Hematopoietic multipotent progenitor cell treated with erythropoietin and hydrocortisone succinate and interleukin-3 and kit ligand, for 8 days (in vitro differentiated cells): ENCODE data around the gene ZNF821.
"Not testable (repeated sequence)": the region's sequence is repeated elsewhere in the genome, so short reads cannot be mapped to it uniquely, and the experiment has no call there.

Experiments
- DNase-seq: peaks from one replicate; pipeline ENCODE4 v3.0.0-alpha.2; 2015

ZNF821 gene

GRCh38 chr16:71883849-71884638 lies at the start of gene ZNF821:
Gene ZNF821 (minus strand): TSS chr16:71884182. CDS start chr16:71879946, 4,236 bp downstream.
- no peak for DNase-seq

GRCh38 chr16:71933017-71933416 lies 49.0 kb upstream of the ZNF821 start:
- no peak for DNase-seq

GRCh38 chr16:71931599-71931998 lies 47.6 kb upstream of the ZNF821 start:
- DNase-seq: no peak

GRCh38 chr16:71931001-71931400 lies 47.0 kb upstream of the ZNF821 start:
- no peak for DNase-seq

GRCh38 chr16:71930013-71930563 lies 46.1 kb upstream of the ZNF821 start:
- DNase-seq: no peak

GRCh38 chr16:71929048-71929447 lies 45.1 kb upstream of the ZNF821 start:
- no peak for DNase-seq

- no peak for DNase-seq
Measured at GRCh38 chr16:71927787-71928186, 43.8 kb upstream of the ZNF821 start.

GRCh38 chr16:71927383-71927782 lies 43.4 kb upstream of the ZNF821 start:
- peak; percentile 53 for DNase-seq

GRCh38 chr16:71924710-71925109 lies 40.7 kb upstream of the ZNF821 start:
- no peak for DNase-seq

- DNase-seq: no peak
Measured at GRCh38 chr16:71923941-71924690, 40.1 kb upstream of the ZNF821 start.

- DNase-seq: no peak
Measured at GRCh38 chr16:71920658-71921057, 36.7 kb upstream of the ZNF821 start.

GRCh38 chr16:71919035-71919434 lies 35.1 kb upstream of the ZNF821 start:
- no peak for DNase-seq

- no peak for DNase-seq
Measured at GRCh38 chr16:71917900-71918299, 33.9 kb upstream of the ZNF821 start.

- no peak for DNase-seq
Measured at GRCh38 chr16:71916397-71916920, 32.5 kb upstream of the ZNF821 start.

- no peak for DNase-seq
Measured at GRCh38 chr16:71915350-71915749, 31.4 kb upstream of the ZNF821 start.

- no peak for DNase-seq
Measured at GRCh38 chr16:71914802-71915201, 30.8 kb upstream of the ZNF821 start.

- DNase-seq: no peak
Measured at GRCh38 chr16:71912534-71913275, 28.7 kb upstream of the ZNF821 start.

- no peak for DNase-seq
Measured at GRCh38 chr16:71911121-71911520, 27.1 kb upstream of the ZNF821 start.

GRCh38 chr16:71905765-71906164 lies 21.8 kb upstream of the ZNF821 start:
- DNase-seq: not testable (repeated sequence)

- DNase-seq: no peak
Measured at GRCh38 chr16:71904239-71904638, 20.3 kb upstream of the ZNF821 start.

GRCh38 chr16:71903608-71904007 lies 19.6 kb upstream of the ZNF821 start:
- DNase-seq: no peak

- DNase-seq: no peak
Measured at GRCh38 chr16:71902656-71903365, 18.8 kb upstream of the ZNF821 start.
